NCI-H2196 treated with DMSO at 0.1 percent for 48 hours (cell line): ENCODE measurements around the gene KDM5A.
"Not testable (repeated sequence)": the region's sequence is repeated elsewhere in the genome, so short reads cannot be mapped to it uniquely, and the experiment has no call there.

Experiments used
- DNase-seq: peaks from one replicate; lab custom pipeline; 2025; ENCODE audit not compliant: unreplicated experiment; lab: John Stamatoyannopoulos, UW

The KDM5A gene

GRCh38 chr12:334125-334524 lies 55.0 kb downstream of the KDM5A start:
- DNase-seq: no peak

DNA sequence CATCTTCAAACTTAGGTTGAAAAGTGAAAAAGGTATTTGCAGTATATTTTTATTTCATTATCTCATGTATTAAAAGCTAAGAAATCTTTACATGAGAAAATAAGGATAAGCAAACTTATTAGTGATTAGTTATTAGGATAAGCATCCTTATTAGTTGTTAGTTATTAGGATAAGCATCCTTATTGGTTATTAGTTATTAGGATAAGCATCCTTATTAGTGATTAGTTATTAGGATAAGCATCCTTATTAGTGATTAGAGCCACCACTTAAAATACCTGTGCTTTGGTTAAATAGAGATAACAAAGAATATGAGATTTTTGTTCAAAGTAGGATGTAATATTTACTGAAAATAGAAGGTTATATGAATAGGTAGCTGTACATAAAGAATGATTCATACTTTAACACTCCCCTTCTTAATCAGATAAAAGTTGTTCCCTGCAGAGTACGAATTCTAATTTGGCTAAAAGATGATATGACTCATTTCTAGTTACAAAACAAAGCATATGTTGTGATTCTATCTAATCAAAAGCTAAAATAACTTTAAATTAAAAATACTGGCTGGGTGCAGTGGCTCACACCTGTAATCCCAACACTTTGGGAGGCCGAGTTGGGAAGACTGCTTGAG lies 56.4 kb downstream of the KDM5A start:
- DNase-seq: no peak

DNA sequence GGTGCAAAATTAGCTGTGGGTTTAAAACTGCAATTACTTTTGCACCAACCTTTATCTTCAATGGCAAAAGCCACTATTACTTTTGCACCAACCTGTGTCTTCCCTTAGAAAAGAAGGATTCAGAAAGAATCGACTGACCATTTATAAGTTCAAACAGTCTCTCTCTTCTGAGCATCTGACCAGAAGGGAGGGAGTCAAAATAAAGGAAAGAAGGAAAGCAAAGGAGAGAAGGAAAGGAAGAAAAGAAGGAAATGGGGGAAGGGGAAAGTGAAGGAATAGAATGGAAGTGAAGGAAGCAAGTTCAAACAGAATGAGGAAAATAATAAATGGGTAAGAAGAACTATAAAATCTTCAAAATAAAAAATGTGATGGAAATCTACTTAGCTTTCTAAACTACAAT lies 57.8 kb downstream of the KDM5A start:
- no peak for DNase-seq

DNA sequence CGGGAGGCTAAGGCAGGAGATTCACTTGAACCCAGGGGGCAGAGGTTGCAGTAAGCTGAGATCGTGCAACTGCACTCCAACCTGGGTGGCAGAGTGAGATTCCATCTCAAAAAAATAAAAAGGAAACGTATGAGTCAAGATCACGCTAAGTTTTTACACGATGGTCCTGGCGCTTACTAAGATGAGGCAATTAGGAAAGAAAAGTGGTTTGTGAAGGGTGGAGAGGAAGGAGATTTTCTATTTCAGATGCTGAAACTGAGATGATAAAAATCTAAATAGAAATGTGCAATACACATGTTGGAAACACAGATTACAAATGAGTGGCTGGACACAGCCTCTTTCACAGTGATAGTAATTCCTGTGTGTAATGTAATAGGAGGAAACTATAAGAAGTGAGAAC lies 63.2 kb downstream of the KDM5A start:
- no peak for DNase-seq

GRCh38 chr12:323507-323906 lies 65.6 kb downstream of the KDM5A start:
- no peak for DNase-seq

DNA sequence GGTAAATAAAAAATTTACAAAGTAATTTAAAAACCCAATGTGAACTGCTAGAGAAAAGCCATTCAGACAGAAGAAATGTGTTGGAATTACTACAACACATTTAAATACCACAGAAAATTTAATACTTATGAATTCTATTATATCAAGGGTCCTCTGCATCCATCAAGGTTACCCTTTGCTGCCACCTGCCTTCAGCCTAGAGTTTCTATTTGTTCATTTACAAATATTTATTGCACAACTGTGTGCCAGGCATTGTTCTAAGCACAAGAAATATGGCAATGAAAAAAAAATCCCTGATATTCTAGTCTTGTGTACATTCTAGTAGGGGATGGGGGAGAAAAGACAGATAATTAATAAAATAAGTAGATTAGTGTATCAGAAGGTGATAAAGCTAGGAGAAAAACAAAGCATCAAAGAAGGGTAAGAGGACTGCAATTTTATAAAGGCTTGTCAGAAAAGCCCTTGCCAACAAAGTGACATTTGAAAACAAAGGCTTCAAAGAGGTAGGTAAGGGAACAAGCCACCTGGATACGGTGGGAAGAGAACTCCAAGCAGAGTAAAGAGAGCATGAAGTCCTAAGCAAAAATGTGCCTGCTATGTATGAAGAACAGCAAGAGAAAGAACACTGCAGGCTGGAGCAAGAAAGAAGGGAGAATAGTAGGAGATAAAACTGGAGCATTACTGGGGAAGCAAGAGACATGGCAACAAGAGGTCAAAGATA lies 67.4 kb downstream of the KDM5A start:
- no peak for DNase-seq

DNA sequence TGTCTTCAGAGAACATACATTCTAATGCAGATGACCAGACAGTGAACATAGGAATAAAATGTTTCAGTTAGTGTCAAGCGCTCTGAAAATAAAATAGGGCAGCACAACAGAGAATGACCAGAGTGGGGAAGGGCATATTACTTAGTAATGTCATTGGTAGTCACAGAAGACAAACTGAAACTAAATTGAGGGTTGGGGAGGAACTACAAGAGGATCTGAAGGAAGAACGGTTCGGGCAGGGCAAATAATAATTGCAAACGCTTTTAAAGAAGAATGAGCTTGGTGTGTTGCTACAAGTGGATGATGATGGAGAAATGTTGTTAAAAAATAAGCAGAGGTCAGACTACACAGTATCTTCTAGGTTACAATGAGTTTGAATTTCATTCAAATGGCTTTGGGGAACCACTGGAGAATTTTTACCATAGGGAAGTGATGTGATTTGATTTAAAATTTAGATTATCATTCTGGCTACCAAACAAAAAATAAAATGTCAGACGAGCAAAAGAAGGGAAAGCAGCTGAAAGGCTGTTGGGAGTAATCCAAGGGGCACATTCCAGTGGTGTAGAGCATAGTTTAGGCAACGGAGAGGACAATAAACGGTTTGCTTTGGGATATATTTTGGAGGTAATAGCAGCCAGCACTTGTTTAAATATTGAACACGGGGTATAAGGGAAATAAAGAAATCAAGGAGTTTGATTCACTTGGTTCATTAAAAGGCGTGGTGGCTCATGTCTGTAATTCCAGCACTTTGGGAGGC lies 70.2 kb downstream of the KDM5A start:
- DNase-seq: no peak

GRCh38 chr12:308511-308910 lies 80.6 kb downstream of the KDM5A start:
- DNase-seq: no peak

- no peak for DNase-seq
Measured at GRCh38 chr12:307406-307805, 81.7 kb downstream of the KDM5A start.

- no peak for DNase-seq
Measured at GRCh38 chr12:304805-305204, 84.3 kb downstream of the KDM5A start.

DNA sequence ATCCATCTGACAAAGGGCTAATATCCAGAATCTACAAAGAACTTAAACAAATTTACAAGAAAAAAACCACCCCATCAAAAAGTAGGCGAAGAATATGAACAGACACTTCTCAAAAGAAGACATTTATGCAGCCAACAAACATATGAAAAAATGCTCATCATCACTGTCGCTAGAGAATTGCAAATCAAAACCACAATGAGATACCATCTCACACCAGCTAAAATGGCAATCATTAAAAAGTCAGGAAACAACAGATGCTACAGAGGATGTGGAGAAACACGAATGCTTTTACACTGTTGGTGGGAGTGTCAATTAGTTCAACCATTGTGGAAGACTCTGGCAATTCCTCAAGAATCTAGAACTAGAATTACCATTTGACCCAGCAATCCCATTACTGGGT lies 86.4 kb downstream of the KDM5A start:
- DNase-seq: not testable (repeated sequence)

- DNase-seq: not testable (repeated sequence)
Measured at GRCh38 chr12:300166-300565, 89.0 kb downstream of the KDM5A start.

GRCh38 chr12:299511-299910 lies 89.6 kb downstream of the KDM5A start:
- DNase-seq: not testable (repeated sequence)

- DNase-seq: not testable (repeated sequence)
Measured at GRCh38 chr12:298059-298458, 91.1 kb downstream of the KDM5A start.

DNA sequence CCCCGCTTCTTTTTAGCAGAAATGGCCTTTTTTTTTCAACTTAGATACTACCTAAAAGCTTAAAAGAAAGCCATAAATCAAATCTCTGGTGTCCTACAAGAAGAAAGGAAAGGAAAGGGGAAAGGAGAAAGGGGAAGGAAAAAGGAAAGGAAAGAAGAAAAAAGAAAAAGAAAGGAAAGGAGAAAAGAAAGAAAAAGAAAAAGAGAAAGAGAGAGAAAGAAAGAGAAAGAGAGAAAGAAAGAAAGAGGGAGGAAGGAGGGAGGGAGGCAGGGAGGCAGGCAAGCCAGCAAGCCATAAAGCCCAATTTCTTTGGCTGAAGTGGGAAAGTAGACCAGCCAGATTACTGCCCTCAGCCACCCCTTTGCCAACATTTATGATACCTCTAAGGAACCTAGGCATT lies 94.0 kb downstream of the KDM5A start:
- no peak for DNase-seq

DNA sequence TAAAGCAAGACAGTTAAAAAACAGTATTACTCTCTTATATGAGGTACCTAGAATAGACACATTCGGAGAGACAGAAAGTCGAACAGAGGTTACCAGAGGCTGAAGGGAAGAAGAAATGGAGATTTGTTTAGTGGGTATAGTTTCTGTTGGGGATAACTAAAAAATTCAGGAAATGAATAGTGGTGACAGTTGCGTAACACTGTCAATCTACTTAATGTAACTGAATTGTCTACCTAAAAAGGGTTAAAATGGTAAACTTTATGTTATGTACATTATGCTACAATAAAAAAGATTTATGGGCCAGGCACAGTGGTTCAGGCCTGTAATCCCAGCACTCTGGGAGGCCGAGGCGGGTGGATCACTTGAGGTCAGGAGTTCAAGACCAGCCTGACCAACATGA lies 95.9 kb downstream of the KDM5A start:
- no peak for DNase-seq

DNA sequence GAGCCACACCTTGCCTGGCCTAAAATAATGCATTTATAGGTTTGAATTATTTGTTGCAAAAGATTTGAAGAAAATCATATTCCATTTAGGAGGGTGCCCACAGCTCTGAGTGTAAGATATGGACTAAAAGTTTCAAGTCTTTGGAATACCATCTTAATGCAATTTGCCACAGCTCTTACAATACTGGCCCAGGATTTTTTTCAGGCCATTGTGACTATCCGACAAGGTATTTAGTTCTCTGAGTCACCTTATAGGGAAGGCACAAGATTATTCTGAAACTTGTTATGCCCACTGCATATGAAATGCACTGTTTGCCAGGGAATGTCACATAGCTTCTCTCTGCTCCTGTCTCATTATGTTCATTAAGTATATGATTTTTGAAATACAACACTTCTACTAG lies 96.9 kb downstream of the KDM5A start:
- DNase-seq: no peak

GRCh38 chr12:291153-291723 lies 97.9 kb downstream of the KDM5A start:
- DNase-seq: no peak

DNA sequence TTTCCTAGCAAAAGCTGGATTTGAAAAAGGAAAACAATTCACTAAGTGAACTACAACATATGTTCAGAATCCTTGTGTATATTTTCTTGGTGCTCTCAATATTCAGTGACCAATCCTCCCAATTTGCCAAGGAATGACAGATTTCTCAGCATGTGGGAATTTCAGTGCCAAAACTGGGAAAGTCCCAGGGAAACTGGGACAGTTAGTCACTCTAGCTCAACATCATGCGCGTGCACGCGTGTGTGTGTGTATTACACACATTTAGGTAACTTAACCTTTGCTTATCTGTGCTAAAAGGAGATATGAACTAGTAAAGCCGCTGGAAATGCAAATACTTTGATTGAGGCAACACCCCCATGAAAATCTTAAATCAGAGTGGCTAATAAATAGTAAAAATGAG lies 100.4 kb downstream of the KDM5A start:
- DNase-seq: no peak

GRCh38 chr12:286531-287300 lies 102.4 kb downstream of the KDM5A start:
- DNase-seq: no peak

- DNase-seq: no peak
Measured at GRCh38 chr12:278046-278445, 111.1 kb downstream of the KDM5A start.
